ENCODE measurements around the gene PIRT.

GRCh38 chr17:10797476-10798328 is 40.2 kb downstream of the PIRT start:
- TF ChIP-seq ZNF70 (CRISPR knock-in tag; IDR thresholded peaks at IDR 0.05) (no peak), CREB5 (CRISPR knock-in tag; IDR thresholded peaks at IDR 0.05; ENCODE audit: low read depth) (no peak), ZFP30 (CRISPR knock-in tag; IDR thresholded peaks at IDR 0.05) (no peak), BACH2 (CRISPR knock-in tag; IDR thresholded peaks at IDR 0.05; ENCODE audit: borderline replicate concordance) (no peak), ISL1 (CRISPR knock-in tag; IDR thresholded peaks at IDR 0.05) (no peak)
